KBM-7 (cell line): ENCODE results near the gene KRT71.

Experiments used
- DNase-seq: peaks from one replicate; pipeline ENCODE4 v3.0.0-alpha.2; 2015
- in situ Hi-C: fragments of 300-500 bp; cut with MboI; formaldehyde crosslinking; loops from 2 replicates; pipeline ENCODE4 v1.14.3; 2020; ENCODE audit warnings: low sequenced_read_pairs, low pct_unique_long_range_greater_than_20kb, mixed read lengths

Gene KRT71

GRCh38 chr12:52527121-52527800 is 25.7 kb downstream of the KRT71 start:
- no peak for DNase-seq
- in situ Hi-C loops, result no loop called here

DNA sequence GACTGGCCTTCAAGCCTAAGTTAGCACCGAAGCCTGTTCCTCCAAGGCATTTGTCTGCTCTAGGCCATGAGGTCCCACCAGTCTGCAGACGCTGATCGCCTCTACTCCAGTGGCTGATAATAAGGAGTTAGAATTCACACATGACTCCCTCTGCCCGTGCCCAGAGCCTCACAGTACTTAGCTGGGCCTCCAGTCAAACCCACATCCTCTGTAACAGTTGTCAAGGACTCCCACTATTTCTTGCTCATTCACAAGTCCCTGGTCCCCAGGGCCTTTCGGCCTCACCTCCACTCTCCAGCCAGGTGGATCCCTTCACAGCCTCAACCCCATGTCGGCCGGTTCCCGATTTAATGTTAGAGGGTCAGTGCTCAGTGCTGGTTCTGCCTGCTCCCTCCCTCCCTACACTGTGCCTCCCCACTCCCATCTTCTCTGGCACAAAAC is 26.4 kb downstream of the KRT71 start:
- in situ Hi-C loops, result no loop called here
- DNase-seq, result no peak

DNA sequence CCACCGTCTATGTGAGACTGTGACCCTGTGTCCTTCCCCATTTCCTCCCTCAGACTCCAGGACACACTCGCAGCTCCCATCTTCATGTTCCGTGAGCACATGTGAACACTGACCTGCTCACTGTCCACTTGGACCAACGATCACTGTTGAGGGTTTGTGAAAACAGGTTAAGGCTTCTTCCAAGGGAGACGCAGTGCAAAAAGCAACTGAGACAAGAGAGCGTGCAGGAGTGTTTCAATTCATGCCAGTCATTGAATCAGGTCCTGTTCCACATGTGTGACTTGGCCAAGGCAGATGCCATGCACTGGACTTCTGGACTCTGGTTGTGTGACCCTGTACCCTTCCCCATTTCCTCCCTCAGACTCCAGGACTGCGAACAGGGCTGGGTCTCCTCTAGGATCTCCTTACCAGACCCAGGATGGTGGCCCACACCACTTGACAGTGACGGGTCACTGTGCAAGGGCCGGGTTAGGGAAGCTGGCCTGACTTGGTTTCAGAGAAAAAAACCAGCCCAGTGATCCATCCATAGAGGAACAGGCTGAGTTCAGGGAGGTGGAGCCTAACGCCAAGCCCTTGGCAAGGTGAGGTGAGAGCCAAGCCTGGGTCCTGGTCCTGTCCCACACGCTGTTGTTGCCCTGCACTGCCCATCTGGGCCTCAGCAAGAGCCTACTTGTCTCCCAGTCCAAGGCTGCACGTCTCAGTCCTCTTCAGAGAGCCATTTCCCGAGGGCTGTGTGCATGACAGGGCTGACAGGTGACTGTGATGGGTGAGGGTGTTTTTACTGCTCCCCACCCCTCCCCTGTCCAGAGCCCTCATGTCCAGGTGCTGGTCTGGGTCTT is 27.1 kb downstream of the KRT71 start:
- DNase-seq, result no peak
- in situ Hi-C loops, result no loop called here

DNA sequence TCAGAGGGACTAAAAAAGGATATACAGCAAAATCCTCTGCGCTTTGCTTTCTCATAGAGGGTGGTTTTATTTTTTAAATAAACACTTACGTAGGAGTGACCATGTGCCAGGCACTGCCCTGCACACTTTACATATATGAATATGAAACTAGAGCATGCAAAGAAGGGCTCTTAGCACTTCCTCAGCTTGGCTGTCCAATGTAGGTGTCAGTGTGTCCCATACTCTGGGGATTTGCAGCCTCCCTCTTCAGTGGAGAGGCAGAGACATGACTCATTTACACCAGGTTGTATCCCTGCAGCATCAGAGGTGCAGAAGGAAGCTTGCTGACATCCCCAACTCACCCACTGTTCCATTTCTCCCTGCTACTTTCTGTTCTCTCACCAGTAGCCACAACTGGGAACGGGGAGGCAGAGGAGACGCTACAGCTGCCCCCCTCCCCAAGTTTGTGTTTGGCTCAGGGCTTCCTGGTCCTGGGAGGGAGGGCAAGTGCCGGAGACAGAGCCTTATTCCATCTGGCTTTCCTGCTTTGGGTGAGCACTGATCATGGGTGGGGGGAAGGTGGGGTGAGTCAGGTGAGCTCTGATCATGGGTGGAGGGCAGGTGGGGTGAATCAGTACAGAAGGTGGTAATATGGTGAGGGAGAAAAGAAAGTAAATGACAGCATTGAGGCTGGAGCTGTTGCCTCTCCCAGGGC is 27.9 kb downstream of the KRT71 start:
- no peak for DNase-seq
- in situ Hi-C loops, result no loop called here

GRCh38 chr12:52524241-52524897 is 28.6 kb downstream of the KRT71 start:
- no peak for DNase-seq
- in situ Hi-C loops, result no loop called here

DNA sequence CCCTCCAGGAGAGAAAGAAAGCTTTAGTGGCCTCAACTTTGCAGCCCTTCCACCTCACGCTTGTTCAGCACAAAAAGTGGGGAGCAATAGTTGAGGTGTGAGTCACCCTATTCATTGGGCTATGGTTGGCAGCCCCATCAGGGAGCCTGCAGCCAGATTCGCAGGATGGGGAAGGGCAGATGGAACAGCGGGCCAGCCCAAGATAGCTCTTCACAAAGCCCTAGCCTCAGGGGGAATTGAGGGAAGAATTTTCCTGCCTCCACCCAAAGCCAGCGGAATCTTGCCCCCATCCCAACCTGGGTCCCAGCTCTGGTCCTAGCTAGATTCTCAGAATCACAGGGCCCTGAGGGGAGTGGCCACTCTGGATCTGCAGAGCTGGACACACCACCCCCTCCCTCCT is 29.1 kb downstream of the KRT71 start:
- in situ Hi-C loops, result no loop called here
- DNase-seq, result no peak

GRCh38 chr12:52522346-52523011 is 30.5 kb downstream of the KRT71 start:
- no peak for DNase-seq
- in situ Hi-C loops, result no loop called here

GRCh38 chr12:52521568-52522266 is 31.2 kb downstream of the KRT71 start:
- in situ Hi-C loops, result no loop called here
- no peak for DNase-seq

DNA sequence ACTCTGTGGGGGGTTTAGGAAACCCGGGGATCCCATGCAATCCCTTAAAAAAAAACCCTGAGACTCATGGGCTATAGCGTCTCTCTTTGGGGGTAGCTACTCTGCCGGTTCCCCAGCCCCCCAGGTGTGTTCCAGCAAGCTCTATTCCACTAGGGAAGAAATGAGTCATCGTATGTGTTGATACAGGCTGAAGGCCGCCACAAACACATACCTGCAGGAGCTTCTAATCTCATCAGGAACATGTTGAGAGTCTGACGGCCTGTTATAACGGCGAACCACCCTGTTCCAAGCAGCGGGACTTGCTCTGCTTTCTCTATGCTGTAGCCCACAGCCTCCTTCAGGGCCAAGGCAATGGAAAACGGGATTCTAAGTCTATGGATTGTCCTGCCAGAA is 31.8 kb downstream of the KRT71 start:
- in situ Hi-C loops, result no loop called here
- DNase-seq, result no peak

DNA sequence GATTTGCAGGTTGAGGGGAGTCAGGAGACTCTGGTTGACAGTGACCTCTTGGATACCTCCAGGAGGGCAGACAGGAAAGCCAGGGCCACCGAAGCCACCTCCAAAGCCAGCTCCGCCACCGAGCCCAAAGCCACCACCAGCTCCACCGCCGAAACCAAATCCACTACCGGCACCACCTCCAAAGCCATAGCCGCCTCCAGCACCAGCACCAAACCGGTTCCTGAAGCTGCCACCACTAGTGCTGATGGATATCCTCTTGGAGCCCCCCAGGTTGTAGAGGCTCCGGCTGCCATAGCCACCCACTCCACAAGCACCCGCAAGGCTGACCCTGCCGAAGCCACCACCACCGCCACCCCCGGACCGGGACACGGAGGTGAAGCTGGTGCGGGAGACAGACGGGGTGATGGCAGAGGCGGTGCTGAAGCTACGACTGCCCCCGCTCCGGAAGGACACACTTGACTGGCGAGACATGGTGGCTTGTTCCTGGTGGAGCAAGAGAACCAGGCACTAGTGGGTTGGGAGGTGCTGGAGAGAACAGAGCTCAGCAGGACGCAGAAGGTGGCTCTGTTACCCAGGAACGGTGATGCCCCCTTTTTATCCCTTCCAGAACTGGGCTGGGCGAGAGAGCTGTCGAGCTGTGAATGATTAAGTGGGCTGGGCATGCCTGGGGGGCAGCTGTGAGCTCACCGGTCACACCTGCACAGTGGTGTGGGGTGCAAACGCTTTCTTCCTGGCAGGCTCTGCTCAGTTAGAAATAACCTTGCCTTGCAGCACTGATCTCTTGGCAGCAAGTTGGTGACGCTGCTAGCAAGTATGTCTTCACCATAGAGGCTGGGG is 32.9 kb downstream of the KRT71 start, which contains the start of gene KRT5:
KRT5 (minus strand) TSS at position 569 of the 837 bp plus-strand sequence; CDS start at position 471, 98 bp downstream.
- no peak for DNase-seq
- in situ Hi-C loops, result no loop called here

GRCh38 chr12:52519387-52519703 is 33.6 kb downstream of the KRT71 start:
- DNase-seq, result no peak
- in situ Hi-C loops, result no loop called here

- in situ Hi-C loops, result no loop called here
- no peak for DNase-seq
Observed at GRCh38 chr12:52518574-52519386, 34.2 kb downstream of the KRT71 start.

GRCh38 chr12:52517888-52518287 is 35.1 kb downstream of the KRT71 start:
- in situ Hi-C loops, result no loop called here
- no peak for DNase-seq

DNA sequence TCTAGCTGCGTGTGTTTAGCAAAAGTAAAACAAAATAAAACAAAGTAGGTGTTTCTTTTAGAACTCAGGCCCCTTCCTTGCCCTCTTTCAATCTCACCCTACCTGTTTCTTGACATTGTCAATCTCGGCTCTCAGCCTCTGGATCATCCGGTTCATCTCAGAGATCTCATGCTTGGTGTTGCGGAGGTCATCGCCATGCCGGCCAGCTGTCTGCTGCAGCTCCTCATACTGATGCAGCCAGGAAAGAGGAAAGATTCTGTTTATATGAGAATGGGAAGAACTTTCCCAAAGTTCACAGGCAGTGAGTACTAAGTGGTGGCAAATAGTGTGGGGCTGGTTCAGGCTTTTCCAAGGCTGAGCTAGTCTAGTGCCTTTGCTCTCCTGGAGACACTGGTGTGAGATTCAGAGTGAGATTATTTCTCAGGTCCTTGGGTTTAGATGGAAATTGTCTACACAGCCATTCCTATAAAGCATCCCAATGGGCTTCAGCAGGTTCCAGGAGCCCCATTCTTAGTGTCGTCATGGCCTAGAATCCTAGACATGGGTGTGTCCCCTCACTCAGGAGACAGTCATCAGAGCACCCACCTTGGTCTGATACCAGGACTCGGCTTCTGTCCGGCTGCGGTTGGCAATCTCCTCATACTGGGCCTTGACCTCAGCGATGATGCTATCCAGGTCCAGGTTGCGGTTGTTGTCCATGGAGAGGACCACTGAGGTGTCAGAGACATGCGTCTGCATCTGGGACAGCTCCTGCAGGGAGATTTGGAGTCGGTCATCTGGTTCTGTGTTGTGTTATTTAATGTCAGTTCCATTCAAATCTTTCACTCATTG is 35.7 kb downstream of the KRT71 start:
- in situ Hi-C loops, result no loop called here
- DNase-seq, result no peak

- DNase-seq, result no peak
- in situ Hi-C loops, result no loop called here
Observed at GRCh38 chr12:52515927-52516831, 36.8 kb downstream of the KRT71 start.
